Ecto neural progenitor cell (in vitro differentiated cells): ENCODE data around the gene PADI6.

Source experiments
- DNase-seq: peaks from one replicate; pipeline ENCODE4 v3.0.0-alpha.2; 2018; ENCODE audit warnings: low spot score

PADI6 gene

DNA sequence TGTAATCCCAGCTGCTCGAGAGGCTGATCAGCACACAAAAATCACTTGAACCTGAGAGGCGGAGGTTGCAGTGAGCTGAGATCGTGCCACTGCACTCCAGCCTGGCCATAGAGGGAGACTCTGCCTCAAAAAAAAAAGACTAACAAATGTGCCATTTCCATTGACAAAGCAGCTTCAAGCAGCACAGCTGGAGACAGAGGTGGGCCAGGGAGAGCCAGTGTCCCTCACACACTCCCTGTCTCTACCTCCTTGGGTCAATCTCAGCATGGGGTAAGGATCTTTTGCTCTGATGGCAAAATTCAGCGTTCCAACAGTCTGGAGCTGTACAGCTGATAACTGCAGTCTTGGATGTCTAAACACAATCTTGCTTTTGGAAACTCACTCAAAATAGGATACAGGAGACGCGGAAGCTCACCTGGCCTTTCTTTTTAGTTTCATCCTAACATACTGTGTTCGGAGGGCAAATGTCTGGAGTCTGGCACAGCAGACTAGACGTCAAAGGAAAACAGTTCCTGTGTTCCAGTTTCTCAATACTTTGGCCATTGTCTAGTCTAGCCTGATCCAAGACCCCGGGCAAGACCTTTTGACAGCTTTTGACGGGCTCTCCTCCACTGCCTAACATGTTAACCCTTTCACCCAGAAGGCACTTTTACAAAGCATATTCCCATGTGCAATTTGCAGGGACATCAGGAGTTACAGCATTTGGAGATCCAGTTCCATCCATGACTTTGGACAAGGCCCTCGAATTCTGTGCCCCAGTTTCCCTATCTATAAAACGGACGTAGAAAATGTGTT lies 64.6 kb downstream of the PADI6 start:
- no peak for DNase-seq

- no peak for DNase-seq
Observed at GRCh38 chr1:17437260-17437579, 65.2 kb downstream of the PADI6 start.

DNA sequence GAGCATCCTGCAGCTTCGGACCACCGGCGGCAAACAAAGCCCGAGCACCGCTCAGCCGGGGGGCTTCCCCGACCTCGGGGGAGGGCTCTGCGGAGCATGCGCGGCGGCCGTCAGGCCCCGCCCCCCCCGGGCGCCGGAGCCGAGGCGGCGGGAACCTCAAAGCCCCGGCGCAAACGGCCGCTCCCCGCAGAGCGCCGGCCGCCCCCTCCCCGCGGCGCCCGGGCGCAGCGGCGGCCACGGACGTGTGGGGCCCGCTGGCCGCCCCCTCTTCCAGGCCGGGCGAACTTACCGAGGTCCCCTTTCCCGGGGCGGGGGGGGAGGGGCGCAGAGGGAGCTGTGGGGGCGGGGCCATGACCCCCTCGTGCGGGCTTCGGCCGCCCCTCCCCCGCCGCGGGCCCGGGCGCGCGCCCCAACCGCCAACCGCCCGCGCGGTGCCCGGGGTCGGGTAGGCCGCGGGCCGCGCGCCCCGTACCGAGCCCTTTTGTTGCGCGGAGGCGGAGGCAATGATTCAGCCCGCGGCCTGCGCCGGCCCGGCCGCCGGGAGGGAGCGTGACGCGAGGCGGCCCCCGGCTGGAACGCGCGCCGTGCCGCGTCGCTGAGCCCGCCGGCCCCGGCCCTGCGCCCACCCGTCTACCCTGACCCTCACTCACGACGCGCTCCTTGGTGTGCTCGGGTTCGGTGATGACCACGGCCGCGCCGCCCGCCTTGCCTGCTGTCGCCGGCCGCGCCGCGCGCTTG lies 65.8 kb downstream of the PADI6 start:
- peak; percentile 75 for DNase-seq

DNA sequence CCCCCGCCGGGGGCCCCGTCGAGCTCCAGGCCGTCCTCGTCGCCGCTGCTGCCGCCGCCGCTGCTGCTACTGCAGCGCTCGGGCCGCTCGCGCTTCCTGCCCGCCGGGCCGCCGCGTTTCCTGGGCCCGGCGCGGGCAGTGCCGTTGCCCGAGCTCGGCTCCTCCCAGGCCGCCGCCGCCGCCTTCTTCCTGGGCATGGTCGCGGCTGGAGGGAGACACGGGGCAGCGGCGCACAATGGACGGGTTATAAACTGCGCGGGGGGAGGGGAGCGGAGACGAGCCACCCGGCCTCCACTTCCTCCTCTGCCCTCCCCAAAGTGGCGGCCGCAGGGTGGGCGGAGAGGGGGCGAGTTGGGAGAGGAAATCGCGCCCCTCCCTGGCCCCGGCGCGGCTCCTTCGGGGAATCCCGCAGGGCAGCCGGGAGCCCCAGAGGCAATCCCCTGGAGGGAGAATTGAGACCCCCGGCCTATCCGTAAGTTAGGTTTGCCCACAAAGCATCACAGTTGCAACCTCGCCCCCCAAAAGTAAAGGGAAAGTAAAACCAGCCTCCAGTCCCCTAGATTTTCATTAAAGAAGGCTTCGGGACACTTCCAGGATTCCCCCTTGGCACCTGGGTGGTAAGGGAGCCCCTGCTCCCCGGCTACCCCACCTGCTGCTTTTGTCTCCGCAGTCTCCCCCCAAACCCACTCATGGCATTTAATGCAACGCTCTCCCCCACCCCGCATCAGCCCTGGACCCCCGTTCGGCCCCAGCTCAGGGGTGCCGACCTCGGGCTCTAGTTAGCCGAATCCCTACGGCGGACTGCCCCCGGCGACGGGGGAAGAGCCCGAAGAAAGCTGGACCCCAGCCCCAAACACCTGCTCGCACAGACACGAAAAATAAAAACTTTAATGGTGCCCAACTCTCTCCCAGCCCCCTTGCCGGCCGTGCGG lies 66.6 kb downstream of the PADI6 start:
- DNase-seq: peak; percentile 73

DNA sequence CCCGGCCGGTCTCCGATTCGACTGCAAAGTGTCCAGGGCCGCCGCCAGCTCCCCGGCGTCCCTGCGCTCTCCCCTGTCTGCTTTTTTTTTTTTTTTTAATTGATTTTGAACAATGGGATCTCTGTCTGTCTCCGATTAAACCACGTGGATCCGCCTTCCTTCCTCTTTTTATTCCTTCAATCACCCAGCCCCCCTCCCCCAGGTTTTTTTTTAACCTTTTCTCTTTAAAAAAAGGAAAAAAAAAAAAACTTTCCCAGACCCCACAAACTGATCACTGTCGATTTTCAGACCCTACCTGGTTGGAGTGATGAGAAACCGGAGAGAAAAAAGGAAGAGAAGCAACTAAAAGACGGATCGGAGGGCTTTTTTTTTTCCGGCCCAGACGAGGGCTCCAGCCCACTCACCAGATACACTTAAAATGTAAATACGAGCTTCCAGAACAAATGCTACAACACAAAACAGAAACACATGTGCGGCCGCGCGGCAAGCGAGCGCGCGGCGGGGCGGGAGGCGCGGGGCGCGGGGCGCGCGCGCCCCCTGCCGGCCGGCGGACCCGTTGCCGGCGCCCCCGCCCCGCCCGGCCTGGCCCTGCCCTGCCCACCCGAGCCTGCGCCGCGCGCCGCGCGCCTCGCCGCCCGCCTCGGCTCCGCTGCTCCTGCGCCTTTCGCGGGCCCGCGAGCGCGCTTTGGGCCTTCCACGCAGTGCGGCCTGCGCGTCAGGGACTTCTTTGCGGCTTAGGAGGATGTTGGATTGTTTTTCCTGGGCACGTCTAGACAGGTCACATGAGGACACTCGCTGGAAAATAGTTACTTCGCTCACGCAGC lies 67.5 kb downstream of the PADI6 start, which contains the start of gene RCC2:
Gene RCC2, minus strand, starts transcription at position 428 of the 824 bp plus-strand sequence. CDS start 1,163 bp downstream, outside the sequence.
- DNase-seq: peak; percentile 78

GRCh38 chr1:17440074-17440826 lies 68.3 kb downstream of the PADI6 start:
- no peak for DNase-seq

- DNase-seq: no peak
Observed at GRCh38 chr1:17440827-17441168, 68.8 kb downstream of the PADI6 start.

DNA sequence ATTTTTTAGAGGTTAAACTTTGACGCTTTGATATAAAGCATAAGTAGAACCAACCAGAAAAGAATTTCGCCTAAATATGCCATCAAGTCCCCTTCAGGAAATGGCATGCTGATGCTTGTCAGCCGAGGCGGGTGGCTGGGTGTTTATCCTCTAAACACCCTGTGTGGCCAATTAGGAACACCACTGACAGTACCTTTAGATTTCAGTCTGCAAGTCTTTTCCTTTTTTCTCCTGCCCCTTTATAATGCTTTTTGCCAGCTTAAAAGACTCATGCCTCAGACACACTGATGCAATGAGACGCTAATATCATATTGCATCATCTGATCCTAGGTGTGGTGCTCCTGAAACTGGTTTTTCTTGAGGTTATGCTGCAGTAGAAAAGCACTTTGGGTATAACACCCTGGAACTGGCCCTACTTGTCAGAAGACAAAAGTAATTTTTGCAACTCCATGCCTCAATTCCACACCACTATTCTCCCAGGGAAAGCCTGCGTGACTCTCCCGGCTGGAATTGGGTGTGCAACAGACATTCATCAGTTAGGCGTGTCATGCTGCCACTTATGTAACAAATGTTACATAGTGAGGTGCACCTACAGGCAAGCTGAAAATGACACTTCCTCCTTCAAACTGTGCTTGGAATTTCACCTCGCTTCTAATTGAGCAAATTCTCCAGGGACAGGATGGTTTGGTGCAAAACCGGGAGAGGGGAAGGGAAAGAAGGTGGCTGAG lies 69.4 kb downstream of the PADI6 start:
- DNase-seq: no peak

DNA sequence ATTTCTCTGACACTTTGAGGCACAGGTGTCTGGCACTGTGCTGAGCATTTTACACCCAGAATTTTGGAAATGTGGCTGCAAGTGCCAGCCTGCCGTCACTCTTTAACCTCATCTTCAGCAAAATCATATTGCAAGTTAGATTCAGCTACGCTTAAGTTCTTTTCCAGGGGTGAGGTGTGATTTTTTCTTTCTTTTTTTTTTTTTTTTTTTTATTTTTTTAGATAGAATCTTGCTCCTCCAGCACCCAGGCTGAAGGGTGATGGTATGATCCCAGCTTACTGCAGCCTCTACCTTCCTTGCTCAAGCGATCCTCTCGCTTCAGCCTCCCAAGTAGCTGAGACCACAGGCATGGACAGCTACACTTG lies 70.0 kb downstream of the PADI6 start:
- no peak for DNase-seq

GRCh38 chr1:17442841-17443240 lies 70.8 kb downstream of the PADI6 start:
- no peak for DNase-seq

GRCh38 chr1:17447501-17447992 lies 75.6 kb downstream of the PADI6 start:
- no peak for DNase-seq
